Smooth muscle cell (in vitro differentiated cells): ENCODE measurements around the gene CNTN1. TPM values are rescaled to one million over a fixed set of nuclear protein-coding genes. Genes with fewer than 3 reads are reported as not detected.

ENCODE experiments used
- DNase-seq: peaks from one replicate; lab custom pipeline; 2025; ENCODE audit not compliant: unreplicated experiment; lab: John Stamatoyannopoulos, UW
- H2AFZ ChIP-seq: fragments of 200-600 bp; sonication (generic); 2 replicates; pipeline ENCODE4 v1.6.0; 2016; ENCODE audit warnings: antibody characterized with exemption, low read depth, mild to moderate bottlenecking
- H3F3A ChIP-seq: fragments of 200-600 bp; sonication (generic); 2 replicates; pipeline ENCODE4 v1.6.0; 2017; ENCODE audit warnings: antibody characterized with exemption, low read depth
- H3K27ac ChIP-seq: fragments of 200-600 bp; sonication (generic); 2 replicates; pipeline ENCODE4 v1.5.1; 2016; ENCODE audit warnings: low read depth, mild to moderate bottlenecking
- H3K27me3 ChIP-seq: fragments of 200-600 bp; sonication (generic); 2 replicates; pipeline ENCODE4 v1.6.1; 2016; ENCODE audit warnings: low read depth, mild to moderate bottlenecking
- H3K36me3 ChIP-seq: fragments of 200-600 bp; sonication (generic); 2 replicates; pipeline ENCODE4 v1.5.1; 2016; ENCODE audit warnings: low read depth
- H3K4me1 ChIP-seq: fragments of 200-600 bp; sonication (generic); 2 replicates; pipeline ENCODE4 v1.5.1; 2016; ENCODE audit warnings: low read depth
- H3K4me2 ChIP-seq: fragments of 200-600 bp; sonication (generic); 2 replicates; pipeline ENCODE4 v1.6.0; 2016; ENCODE audit warnings: mild to moderate bottlenecking
- H3K4me3 ChIP-seq: fragments of 200-600 bp; sonication (generic); 2 replicates; pipeline ENCODE4 v1.5.1; 2016; ENCODE audit warnings: mild to moderate bottlenecking
- H3K79me2 ChIP-seq: fragments of 200-600 bp; sonication (generic); 2 replicates; pipeline ENCODE4 v1.6.0; 2016; ENCODE audit warnings: low read depth, mild to moderate bottlenecking
- H3K9ac ChIP-seq: fragments of 200-600 bp; sonication (generic); 2 replicates; pipeline ENCODE4 v1.6.0; 2016; ENCODE audit warnings: low read depth
- H3K9me3 ChIP-seq: fragments of 200-600 bp; sonication (generic); replicated peaks from 2 replicates; pipeline ENCODE4 v1.5.1; 2016; ENCODE audit warnings: low read depth
- H4K20me1 ChIP-seq: fragments of 200-600 bp; sonication (generic); 2 replicates; pipeline ENCODE4 v1.6.0; 2016; ENCODE audit warnings: low read depth
- CTCF ChIP-seq: fragments of 200-600 bp; sonication (generic); IDR thresholded peaks from 2 replicates; pipeline ENCODE4 v1.5.1; 2017; ENCODE audit warnings: borderline replicate concordance, mild to moderate bottlenecking, antibody characterized with exemption; ENCODE audit not compliant: insufficient read depth, poor library complexity, severe bottlenecking
- WGBS: methylation state at CpG from one replicate; pipeline ENCODE4 v1.1.7; 2016; ENCODE audit warnings: low lambda C conversion rate; 5-methylcytosine and 5-hydroxymethylcytosine counted together
- polyA plus RNA-seq: library from polyadenylated mRNA; unstranded; fragments of >200 nt; fragmentation: Nextera tagmentation; extraction: Ambion mirVana; gene quantifications from 2 replicates; pipeline ENCODE4 v1.2.1, GENCODE V29; 2016
- total RNA-seq: library from RNA; depleted of rRNA; stranded (reverse); fragments of >200 nt; gene quantifications from 2 replicates; pipeline ENCODE4 v1.2.3, GENCODE V29; 2014

Gene CNTN1
- total and polyA plus RNA-seq, 2 experiments from 2014 or later, result 0.37 to 0.94 TPM

- no peak for TF ChIP-seq CTCF
- no peak overlapping the region for H2AFZ ChIP-seq
- H4K20me1 ChIP-seq, result no peaks in the 10 kb centered on the region
- H3K36me3 ChIP-seq, result no peaks in the 10 kb centered on the region
- no peaks in the 10 kb centered on the region for H3F3A ChIP-seq
- no peaks in the 10 kb centered on the region for H3K4me1 ChIP-seq
- DNase-seq, result no peak
- H3K79me2 ChIP-seq, result no peaks in the 10 kb centered on the region
- no peaks in the 10 kb centered on the region for H3K9me3 ChIP-seq
- no peak overlapping the region for H3K4me3 ChIP-seq
- no peaks in the 10 kb centered on the region for H3K27me3 ChIP-seq
- H3K4me2 ChIP-seq, result no peak overlapping the region
- no peak overlapping the region for H3K9ac ChIP-seq
- H3K27ac ChIP-seq, result no peak overlapping the region
- 71% methylated on average over 1 of the region's 1 CpG for WGBS
These were observed 161.0 kb downstream of the CNTN1 start for GRCh38 chr12:40853221-40853620.

GRCh38 chr12:40854604-40855003, 162.4 kb downstream of the CNTN1 start:
- 67% methylated on average over 4 of the region's 4 CpGs for WGBS
- no peaks in the 10 kb centered on the region for H3K9me3 ChIP-seq
- H3K79me2 ChIP-seq, result no peaks in the 10 kb centered on the region
- no peaks in the 10 kb centered on the region for H3K36me3 ChIP-seq
- H3F3A ChIP-seq, result no peaks in the 10 kb centered on the region
- no peak for TF ChIP-seq CTCF
- H3K4me2 ChIP-seq, result no peak overlapping the region
- no peaks in the 10 kb centered on the region for H4K20me1 ChIP-seq
- H3K27ac ChIP-seq, result no peak overlapping the region
- H2AFZ ChIP-seq, result no peak overlapping the region
- no peak overlapping the region for H3K9ac ChIP-seq
- H3K4me1 ChIP-seq, result no peaks in the 10 kb centered on the region
- no peak for DNase-seq
- no peaks in the 10 kb centered on the region for H3K27me3 ChIP-seq
- H3K4me3 ChIP-seq, result no peak overlapping the region

GRCh38 chr12:40864891-40865290, 172.7 kb downstream of the CNTN1 start:
- Histone ChIP-seq H3K36me3 (no peaks in the 10 kb centered on the region), H3K4me2 (no peak overlapping the region)

More at GRCh38 chr12:40864891-40865290, 172.7 kb downstream of the CNTN1 start:
- Histone ChIP-seq H3K4me1 (no peaks in the 10 kb centered on the region), H3K79me2 (no peaks in the 10 kb centered on the region), H3K27ac (no peak overlapping the region), H2AFZ (no peak overlapping the region), H3K9ac (no peak overlapping the region), H3F3A (no peaks in the 10 kb centered on the region), H3K27me3 (no peaks in the 10 kb centered on the region), H4K20me1 (no peaks in the 10 kb centered on the region), H3K4me3 (no peak overlapping the region), H3K9me3 (no peaks in the 10 kb centered on the region)
- DNase-seq, result no peak
- 94% methylated on average over 1 of the region's 1 CpG for WGBS
- no peak for TF ChIP-seq CTCF
